Measurements from ENCODE around the gene MTR.

The MTR gene

DNA sequence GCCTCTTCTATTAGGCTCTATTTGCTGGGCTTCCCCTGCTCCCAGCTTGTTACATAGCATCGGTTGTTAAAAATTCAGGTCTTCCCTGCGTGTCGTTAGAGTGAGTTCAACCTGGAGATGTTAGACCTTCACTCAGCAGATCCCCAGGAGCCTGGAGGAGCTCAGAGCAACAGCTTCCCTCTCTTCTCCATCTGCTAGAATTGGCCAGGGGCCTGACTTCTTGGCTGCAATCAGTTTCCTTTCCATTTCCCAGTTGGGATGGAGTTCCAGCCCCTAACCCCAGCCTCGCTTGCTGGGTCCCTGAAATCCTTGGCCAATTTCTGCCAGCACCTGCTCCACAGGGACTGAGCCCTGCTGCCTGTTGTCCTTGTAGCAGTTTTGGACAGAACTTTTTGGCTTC is 153.3 kb downstream of the MTR start:
- DNase-seq (ENCODE audit: insufficient read length), result no peak
- no peak for TF ChIP-seq TAF1 (IDR thresholded peaks at IDR 0.05; ENCODE audit: borderline replicate concordance, low read depth, low read length)
- no peak for TF ChIP-seq POLR2A (IDR thresholded peaks at IDR 0.05; ENCODE audit: low read depth, low read length)
- TF ChIP-seq POLR2AphosphoS5 (IDR thresholded peaks at IDR 0.05; ENCODE audit: low read depth, low read length), result no peak
- FAIRE-seq, result no peak

DNA sequence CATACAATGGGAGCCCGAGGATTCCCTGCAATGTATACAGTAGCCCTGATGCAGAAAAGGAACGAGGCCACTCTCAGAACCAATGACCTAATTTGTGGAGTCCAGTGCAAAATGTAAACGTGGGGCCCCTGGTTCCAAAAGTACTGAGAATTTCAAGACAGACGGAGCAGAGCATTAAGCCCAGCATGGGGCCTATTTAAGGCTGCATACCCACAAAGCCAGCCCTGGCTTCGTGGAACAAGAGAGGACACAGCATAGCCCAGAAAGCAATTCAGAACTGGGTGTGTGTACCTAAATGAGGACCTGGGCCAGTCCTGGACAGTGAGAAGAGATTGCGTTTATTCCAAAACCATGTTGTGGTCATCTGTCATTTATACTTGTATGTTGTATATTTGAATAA is 153.9 kb downstream of the MTR start:
- FAIRE-seq, result no peak

DNA sequence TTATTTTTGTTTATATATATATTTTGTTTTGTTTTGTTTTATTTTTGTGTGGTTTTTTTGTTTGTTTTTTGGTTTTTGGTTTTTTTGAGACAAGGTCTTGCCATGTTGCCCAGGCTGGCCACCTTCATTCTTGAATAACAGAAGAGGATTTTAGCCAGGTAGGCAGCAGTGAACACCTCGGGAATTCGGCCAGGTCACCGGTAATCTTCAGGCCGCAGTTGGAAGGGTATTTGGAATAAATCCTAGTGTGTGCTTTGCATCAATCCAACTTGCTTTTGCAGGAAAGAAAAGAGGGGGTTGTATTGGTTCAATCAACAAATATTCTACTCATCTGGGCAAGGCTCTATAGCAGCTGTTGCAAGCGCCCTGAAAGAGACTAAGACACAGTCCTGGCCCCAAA is 155.3 kb downstream of the MTR start:
- TF ChIP-seq POLR2AphosphoS5 (IDR thresholded peaks at IDR 0.05; ENCODE audit: low read depth, low read length) (no peak), TAF1 (IDR thresholded peaks at IDR 0.05; ENCODE audit: borderline replicate concordance, low read depth, low read length) (no peak), POLR2A (IDR thresholded peaks at IDR 0.05; ENCODE audit: low read depth, low read length) (no peak)
- no peak for FAIRE-seq

More for the DNA sequence above, 153.9 kb downstream of the MTR start:
- no peak for DNase-seq (ENCODE audit: insufficient read length)
- TF ChIP-seq POLR2A (IDR thresholded peaks at IDR 0.05; ENCODE audit: low read depth, low read length) (no peak), TAF1 (IDR thresholded peaks at IDR 0.05; ENCODE audit: borderline replicate concordance, low read depth, low read length) (no peak), POLR2AphosphoS5 (IDR thresholded peaks at IDR 0.05; ENCODE audit: low read depth, low read length) (no peak)

DNA sequence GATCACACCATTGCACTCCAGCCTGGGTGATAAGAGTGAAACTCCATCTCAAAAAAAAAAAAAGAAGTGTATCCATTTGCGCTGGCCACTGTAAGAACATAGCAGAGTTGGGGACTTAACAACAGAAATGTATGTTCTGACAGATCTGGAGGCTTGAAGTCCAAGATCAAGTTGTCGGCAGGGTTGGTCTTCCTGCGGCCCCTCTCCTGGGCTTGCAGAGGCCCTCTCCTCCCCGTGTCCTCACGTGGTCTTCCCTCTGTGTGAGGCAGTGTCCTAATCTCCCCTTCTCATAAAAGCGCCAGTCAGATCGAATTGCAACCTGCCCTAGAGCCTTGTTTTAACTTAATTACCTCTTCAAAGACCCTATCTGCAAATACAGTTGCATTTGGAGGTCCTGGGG is 156.6 kb downstream of the MTR start:
- no peak for TF ChIP-seq TAF1 (IDR thresholded peaks at IDR 0.05; ENCODE audit: borderline replicate concordance, low read depth, low read length)
- no peak for TF ChIP-seq POLR2AphosphoS5 (IDR thresholded peaks at IDR 0.05; ENCODE audit: low read depth, low read length)
- no peak for TF ChIP-seq POLR2A (IDR thresholded peaks at IDR 0.05; ENCODE audit: low read depth, low read length)
- DNase-seq (ENCODE audit: insufficient read length) (no peak), FAIRE-seq (no peak)

More for the DNA sequence above, 155.3 kb downstream of the MTR start:
- no peak for DNase-seq (ENCODE audit: insufficient read length)

DNA sequence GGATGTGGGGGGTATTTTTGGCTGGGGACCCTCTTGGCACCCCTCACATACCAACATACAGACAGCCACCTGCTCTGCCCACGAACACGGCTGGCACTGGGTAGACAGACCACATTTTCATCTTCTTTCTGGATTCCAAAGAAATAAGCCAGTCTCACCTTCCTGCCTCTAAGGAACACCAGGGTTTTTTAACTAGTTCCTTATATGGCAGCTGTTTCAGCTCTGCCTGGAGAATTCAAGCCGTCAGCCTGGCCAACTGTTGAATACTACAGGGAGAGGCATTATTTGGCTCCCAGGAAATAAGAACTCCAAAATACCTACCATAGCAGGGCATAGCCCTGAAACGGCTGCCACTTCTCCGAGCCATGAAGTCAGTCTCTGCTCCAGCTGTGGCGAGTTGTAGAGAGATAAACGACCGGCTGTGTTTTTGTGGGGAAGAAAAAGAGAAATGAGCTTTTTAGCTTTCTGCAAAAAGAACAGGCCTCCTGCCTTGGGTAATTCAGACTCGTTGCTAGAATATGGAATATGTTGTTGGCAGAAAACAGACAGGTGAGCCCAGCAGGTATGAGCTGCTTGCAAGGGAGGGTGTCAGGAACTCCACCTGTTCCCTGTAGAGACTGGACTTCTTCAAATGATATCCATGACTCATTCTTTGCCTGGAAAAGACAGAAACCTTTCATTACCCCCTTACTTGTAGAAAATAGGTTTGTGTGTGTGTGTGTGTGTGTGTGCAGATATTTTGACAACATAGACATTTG is 157.3 kb downstream of the MTR start:
- FAIRE-seq, result no peak
- TF ChIP-seq POLR2AphosphoS5 (IDR thresholded peaks at IDR 0.05; ENCODE audit: low read depth, low read length) (no peak), POLR2A (IDR thresholded peaks at IDR 0.05; ENCODE audit: low read depth, low read length) (no peak), TAF1 (IDR thresholded peaks at IDR 0.05; ENCODE audit: borderline replicate concordance, low read depth, low read length) (no peak)

DNA sequence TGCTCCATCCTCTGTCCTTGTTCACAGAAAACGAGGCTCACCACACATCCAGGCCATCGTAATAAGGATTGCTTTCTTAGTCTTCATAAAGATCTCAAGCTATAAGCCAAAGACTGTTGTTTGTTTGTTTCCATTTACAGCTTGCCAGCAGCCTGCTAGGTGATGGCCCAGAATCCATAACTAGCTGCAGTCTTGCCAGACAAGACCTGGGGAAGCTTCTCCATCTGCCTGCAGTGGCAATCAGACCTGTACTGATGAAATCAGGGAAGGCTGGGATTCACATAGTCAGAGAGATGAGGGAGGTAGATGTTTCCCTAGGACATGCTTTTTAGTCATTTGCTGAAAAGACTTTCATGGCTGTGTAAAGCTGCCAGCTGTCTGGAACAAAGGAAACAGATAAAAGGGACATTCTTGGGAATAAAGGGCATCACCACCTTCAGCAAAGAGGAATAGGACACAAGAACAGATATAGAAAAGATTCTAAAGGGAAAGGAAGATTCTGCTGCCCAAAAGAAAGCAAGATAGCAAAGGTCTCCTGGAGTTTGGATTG is 158.1 kb downstream of the MTR start:
- FAIRE-seq (no peak), DNase-seq (ENCODE audit: insufficient read length) (no peak)
- TF ChIP-seq POLR2AphosphoS5 (IDR thresholded peaks at IDR 0.05; ENCODE audit: low read depth, low read length) (no peak), POLR2A (IDR thresholded peaks at IDR 0.05; ENCODE audit: low read depth, low read length) (no peak), TAF1 (IDR thresholded peaks at IDR 0.05; ENCODE audit: borderline replicate concordance, low read depth, low read length) (no peak)

More for the DNA sequence above, 157.3 kb downstream of the MTR start:
- DNase-seq (ENCODE audit: insufficient read length), result no peak

All from GM12892 (cell line).